ENCODE measurements around the gene ARCN1.

ARCN1 gene

GRCh38 chr11:118544647-118545010 lies 27.6 kb upstream of the ARCN1 start:
- TF ChIP-seq CTCF (IDR thresholded peaks at IDR 0.05; ENCODE audit: control insufficient read depth, extremely low read depth, insufficient read depth), result no peak
- DNase-seq (ENCODE audit: low read depth), result no peak
- H3K4me3 ChIP-seq (ENCODE audit: low read depth, low read length), result no peak overlapping the region

- H3K4me3 ChIP-seq (ENCODE audit: low read depth, low read length), result no peak overlapping the region
- no peak for TF ChIP-seq CTCF (IDR thresholded peaks at IDR 0.05; ENCODE audit: control insufficient read depth, extremely low read depth, insufficient read depth)
- no peak for DNase-seq (ENCODE audit: low read depth)
Measured at GRCh38 chr11:118545533-118545932, 26.7 kb upstream of the ARCN1 start.

- TF ChIP-seq CTCF (IDR thresholded peaks at IDR 0.05; ENCODE audit: control insufficient read depth, extremely low read depth, insufficient read depth), result no peak
- H3K4me3 ChIP-seq (ENCODE audit: low read depth, low read length), result no peak overlapping the region
- DNase-seq (ENCODE audit: low read depth), result no peak
Measured at GRCh38 chr11:118547132-118547531, 25.1 kb upstream of the ARCN1 start.

- H3K4me3 ChIP-seq (ENCODE audit: low read depth, low read length), result no peak overlapping the region
- DNase-seq (ENCODE audit: low read depth), result no peak
- no peak for TF ChIP-seq CTCF (IDR thresholded peaks at IDR 0.05; ENCODE audit: control insufficient read depth, extremely low read depth, insufficient read depth)
Measured at GRCh38 chr11:118552341-118552740, 19.9 kb upstream of the ARCN1 start.

GRCh38 chr11:118560806-118561205 lies 11.4 kb upstream of the ARCN1 start:
- no peak for TF ChIP-seq CTCF (IDR thresholded peaks at IDR 0.05; ENCODE audit: control insufficient read depth, extremely low read depth, insufficient read depth)

GRCh38 chr11:118565051-118565450 lies 7.2 kb upstream of the ARCN1 start:
- peak; percentile 58 for DNase-seq (ENCODE audit: low read depth)
- 0 out of 2 replicates have a peak overlapping the region, but pooled peaks have one; percentile 3 for H3K4me3 ChIP-seq (ENCODE audit: low read depth, low read length)
- TF ChIP-seq CTCF (IDR thresholded peaks at IDR 0.05; ENCODE audit: control insufficient read depth, extremely low read depth, insufficient read depth), result no peak

More at GRCh38 chr11:118560806-118561205, 11.4 kb upstream of the ARCN1 start:
- no peak for DNase-seq (ENCODE audit: low read depth)
- no peak overlapping the region for H3K4me3 ChIP-seq (ENCODE audit: low read depth, low read length)

- DNase-seq (ENCODE audit: low read depth), result no peak
- H3K4me3 ChIP-seq (ENCODE audit: low read depth, low read length), result no peak overlapping the region
- TF ChIP-seq CTCF (IDR thresholded peaks at IDR 0.05; ENCODE audit: control insufficient read depth, extremely low read depth, insufficient read depth), result no peak
Measured at GRCh38 chr11:118569670-118570069, 2.5 kb upstream of the ARCN1 start.

Measured in LNCaP clone FGC (cell line).